Neural cell (in vitro differentiated cells): ENCODE results near the gene SPARC. TPM values are rescaled to one million over a fixed set of nuclear protein-coding genes. Genes with fewer than 3 reads are reported as not detected.

Experiments
- H2AFZ ChIP-seq: fragments of 200-600, 300-800 bp; sonication (generic), shearing (Covaris generic); 2 replicates; pipeline ENCODE4 v1.6.0; 2014; ENCODE audit warnings: low read depth, mild to moderate bottlenecking, antibody characterized with exemption, low read length, moderate library complexity
- H3F3A ChIP-seq: fragments of 200-600 bp; shearing (Covaris generic); 2 replicates; pipeline ENCODE4 v1.6.1; 2016; ENCODE audit warnings: mild to moderate bottlenecking, moderate library complexity, mixed read lengths, antibody characterized with exemption, low read length; ENCODE audit not compliant: insufficient read depth, poor library complexity, severe bottlenecking
- H3K27ac ChIP-seq: fragments of 200-600, 300-800 bp; sonication (generic), shearing (Covaris generic); 2 replicates; pipeline ENCODE4 v1.5.1; 2014; ENCODE audit warnings: mild to moderate bottlenecking, low read length, moderate library complexity
- H3K27me3 ChIP-seq: fragments of 300-800, 200-600 bp; sonication (generic), shearing (Covaris generic); 2 replicates; pipeline ENCODE4 v1.6.0; 2014; ENCODE audit warnings: mild to moderate bottlenecking, low read depth, low read length, moderate library complexity; ENCODE audit not compliant: insufficient read depth
- H3K36me3 ChIP-seq: fragments of 300-800, 200-600 bp; sonication (generic), shearing (Covaris generic); 2 replicates; pipeline ENCODE4 v1.5.1; 2014; ENCODE audit warnings: mild to moderate bottlenecking, antibody characterized with exemption, low read length, moderate library complexity; ENCODE audit not compliant: insufficient read depth
- H3K4me2 ChIP-seq: fragments of 300-800, 200-600 bp; sonication (generic), shearing (Covaris generic); 2 replicates; pipeline ENCODE4 v1.6.0; 2014; ENCODE audit warnings: mild to moderate bottlenecking, low read length
- H3K4me3 ChIP-seq: fragments of 300-800, 200-600 bp; sonication (generic), shearing (Covaris generic); 2 replicates; pipeline ENCODE4 v1.5.1; 2014; ENCODE audit warnings: mild to moderate bottlenecking, low read length, moderate library complexity
- H3K79me2 ChIP-seq: fragments of 200-600 bp; shearing (Covaris generic); replicated peaks from 2 replicates; pipeline ENCODE4 v1.6.0; 2014; ENCODE audit warnings: mild to moderate bottlenecking, low read length, moderate library complexity; ENCODE audit not compliant: insufficient read depth
- H3K9ac ChIP-seq: fragments of 300-800, 200-600 bp; sonication (generic), shearing (Covaris generic); 2 replicates; pipeline ENCODE4 v1.6.1; 2016; ENCODE audit warnings: mild to moderate bottlenecking, low read length, mixed read lengths
- H3K9me2 ChIP-seq: fragments of 200-600 bp; shearing (Covaris generic); 2 replicates; pipeline ENCODE4 v1.6.1; 2016; ENCODE audit warnings: mild to moderate bottlenecking, low read length, mixed read lengths; ENCODE audit not compliant: insufficient read depth
- H3K9me3 ChIP-seq: fragments of 200-600, 300-800 bp; sonication (generic), shearing (Covaris generic); 2 replicates; pipeline ENCODE4 v1.6.1; 2016; ENCODE audit warnings: mild to moderate bottlenecking, mixed run types, low read length, moderate library complexity, mixed read lengths
- H4K20me1 ChIP-seq: fragments of 200-600 bp; shearing (Covaris generic); 2 replicates; pipeline ENCODE4 v1.6.1; 2016; ENCODE audit warnings: mild to moderate bottlenecking, mixed run types; ENCODE audit not compliant: insufficient read depth
- CTCF ChIP-seq: fragments of 450-650 bp; IDR thresholded peaks from 2 replicates; pipeline ENCODE4 v1.5.1; 2014; ENCODE audit warnings: antibody characterized with exemption, mild to moderate bottlenecking, moderate library complexity; ENCODE audit not compliant: poor library complexity, severe bottlenecking
- EP300 ChIP-seq: fragments of 450-650 bp; conservative IDR thresholded peaks from 2 replicates; pipeline ENCODE4 v1.6.1; 2014; ENCODE audit warnings: antibody characterized with exemption, mild to moderate bottlenecking, moderate library complexity; ENCODE audit not compliant: poor library complexity, severe bottlenecking
- EZH2 ChIP-seq: fragments of 200-600, 300-800 bp; shearing (Covaris generic), sonication (generic); IDR thresholded peaks from 2 replicates; pipeline ENCODE4 v1.6.1; 2014; ENCODE audit warnings: antibody characterized with exemption, low read length, borderline replicate concordance, mild to moderate bottlenecking; ENCODE audit not compliant: insufficient read depth, poor library complexity, severe bottlenecking
- MXI1 ChIP-seq: fragments of 450-650 bp; conservative IDR thresholded peaks from 2 replicates; pipeline ENCODE4 v1.6.1; 2014; ENCODE audit warnings: antibody characterized with exemption, mild to moderate bottlenecking; ENCODE audit not compliant: poor library complexity, severe bottlenecking
- POLR2AphosphoS5 ChIP-seq: IDR thresholded peaks from 2 replicates; pipeline ENCODE4 v1.6.1; 2012
- RAD21 ChIP-seq: fragments of 450-650 bp; conservative IDR thresholded peaks from 2 replicates; pipeline ENCODE4 v1.6.1; 2014; ENCODE audit warnings: antibody characterized with exemption, mild to moderate bottlenecking, moderate library complexity
- REST ChIP-seq: IDR thresholded peaks from 2 replicates; pipeline ENCODE4 v1.6.1; 2012; ENCODE audit warnings: borderline replicate concordance
- SMC3 ChIP-seq: fragments of 450-650 bp; conservative IDR thresholded peaks from 2 replicates; pipeline ENCODE4 v1.6.1; 2014; ENCODE audit warnings: antibody characterized with exemption, mild to moderate bottlenecking, moderate library complexity; ENCODE audit not compliant: poor library complexity
- TAF1 ChIP-seq: IDR thresholded peaks from 2 replicates; pipeline ENCODE4 v1.6.1; 2012; ENCODE audit warnings: low read depth
- polyA plus RNA-seq: library from polyadenylated mRNA; depleted of rRNA; stranded (reverse); fragments of >200 nt; gene quantifications from 2 replicates; pipeline ENCODE4 v1.2.3, GENCODE V29; 2014

Gene SPARC
- polyA plus RNA-seq, 1 donor from 2014 or later, result 15.3 TPM

GRCh38 chr5:151684690-151685361 is 1.9 kb downstream of the SPARC start:
- Histone ChIP-seq H2AFZ (no peak overlapping the region), H3K27ac (no peak overlapping the region), H3K4me3 (no peak overlapping the region), H3K36me3 (no peaks in the 10 kb centered on the region), H3K79me2 (peaks cover 14% of the 10 kb centered on the region), H3K9me2 (no peaks in the 10 kb centered on the region), H3K27me3 (no peaks in the 10 kb centered on the region), H3K9me3 (no peaks in the 10 kb centered on the region), H3K4me2 (no peak overlapping the region), H3F3A (no peaks in the 10 kb centered on the region), H4K20me1 (no peaks in the 10 kb centered on the region), H3K9ac (no peak overlapping the region)
- TF ChIP-seq TAF1 (no peak), SMC3 (no peak), EZH2 (no peak), MXI1 (no peak), REST (no peak), POLR2AphosphoS5 (no peak), EP300 (no peak), CTCF (no peak), RAD21 (no peak)

GRCh38 chr5:151683986-151684588 is 2.6 kb downstream of the SPARC start:
- H2AFZ ChIP-seq, result no peak overlapping the region
- no peaks in the 10 kb centered on the region for H3K36me3 ChIP-seq
- H3K9ac ChIP-seq, result no peak overlapping the region
- no peak overlapping the region for H3K4me2 ChIP-seq
- no peaks in the 10 kb centered on the region for H3K27me3 ChIP-seq
- no peaks in the 10 kb centered on the region for H4K20me1 ChIP-seq
- TF ChIP-seq EZH2 (no peak), POLR2AphosphoS5 (no peak), CTCF (no peak), REST (no peak), EP300 (no peak), RAD21 (no peak), MXI1 (no peak), SMC3 (no peak), TAF1 (no peak)
- H3K9me2 ChIP-seq, result no peaks in the 10 kb centered on the region
- no peaks in the 10 kb centered on the region for H3K9me3 ChIP-seq
- H3K79me2 ChIP-seq, result peaks cover 14% of the 10 kb centered on the region
- H3K27ac ChIP-seq, result peak overlapping the region; percentile 8
- no peaks in the 10 kb centered on the region for H3F3A ChIP-seq
- H3K4me3 ChIP-seq, result peak overlapping the region; percentile 5
